ENCODE results near the gene NDUFS1. TPM values are rescaled to one million over a fixed set of nuclear protein-coding genes. Genes with fewer than 3 reads are reported as not detected.
A peak's percentile ranks its signal among the peaks of the same experiment; 100 is the strongest.
"Not testable (repeated sequence)": the region's sequence is repeated elsewhere in the genome, so short reads cannot be mapped to it uniquely, and the experiment has no call there.

Gene NDUFS1
- total RNA-seq, 2 experiments from 2014 or later, result 70.6 to 90.4 TPM

GRCh38 chr2:206127656-206128055 lies 31.6 kb downstream of the NDUFS1 start:
- Mint-ChIP-seq H3K27ac (no peak overlapping the region), H3K4me3 (no peak overlapping the region), H3K27me3 (no peaks in the 10 kb centered on the region), H3K4me1 (no peaks in the 10 kb centered on the region), H3K9me3 (ENCODE audit: low read depth) (no peaks in the 10 kb centered on the region), H3K36me3 (ENCODE audit: low read depth) (peaks cover 25% of the 10 kb centered on the region)
- intact Hi-C loops (cut with DNase I, micrococcal nuclease), result no loop called here
- ChIA-PET POLR2A (no interaction called here), CTCF (interaction anchor here (1.1 kb wide), 1 partner anchor 13 kb away, joined by 3 read pairs; no protein-coding TSS in a partner anchor)
- ATAC-seq (peak; percentile 60), DNase-seq (no peak)

GRCh38 chr2:206125901-206126300 lies 33.3 kb downstream of the NDUFS1 start:
- Mint-ChIP-seq H3K27ac (no peak overlapping the region), H3K27me3 (no peaks in the 10 kb centered on the region), H3K9me3 (ENCODE audit: low read depth) (peaks cover 7% of the 10 kb centered on the region), H3K36me3 (ENCODE audit: low read depth) (peaks cover 40% of the 10 kb centered on the region), H3K4me1 (no peaks in the 10 kb centered on the region), H3K4me3 (no peak overlapping the region)
- intact Hi-C loops (cut with DNase I, micrococcal nuclease), result no loop called here
- DNase-seq, result no peak
- no peak for ATAC-seq
- CTCF ChIA-PET, result interaction anchor here (0.6 kb wide), 1 partner anchor 98 kb away, joined by 3 read pairs; no protein-coding TSS in a partner anchor
- POLR2A ChIA-PET, result no interaction called here

GRCh38 chr2:206122569-206122968 lies 36.7 kb downstream of the NDUFS1 start:
- H3K27ac Mint-ChIP-seq; POLR2A ChIA-PET; H3K4me3 Mint-ChIP-seq; H3K4me1 Mint-ChIP-seq; H3K27me3 Mint-ChIP-seq; DNase-seq; CTCF ChIA-PET; intact Hi-C loops (cut with DNase I, micrococcal nuclease); ATAC-seq: not testable (repeated sequence)
- Mint-ChIP-seq H3K9me3 (ENCODE audit: low read depth) (peaks cover 12% of the 10 kb centered on the region), H3K36me3 (ENCODE audit: low read depth) (peaks cover 44% of the 10 kb centered on the region)

- Mint-ChIP-seq H3K27me3 (no peaks in the 10 kb centered on the region), H3K9me3 (ENCODE audit: low read depth) (peaks cover 8% of the 10 kb centered on the region), H3K36me3 (ENCODE audit: low read depth) (peaks cover 34% of the 10 kb centered on the region), H3K27ac (no peak overlapping the region), H3K4me3 (no peak overlapping the region), H3K4me1 (no peaks in the 10 kb centered on the region)
- intact Hi-C loops (cut with DNase I, micrococcal nuclease), result no loop called here
- DNase-seq, result no peak
- POLR2A ChIA-PET, result no interaction called here
- CTCF ChIA-PET, result no interaction called here
- no peak for ATAC-seq
Measured at GRCh38 chr2:206116278-206116677, 43.0 kb downstream of the NDUFS1 start.

- ATAC-seq, result no peak
- ChIA-PET CTCF (interaction anchor here (1.0 kb wide), 1 partner anchor 13 kb away, joined by 3 read pairs; no protein-coding TSS in a partner anchor), POLR2A (interaction anchor here (0.7 kb wide), 1 partner anchor 321 kb away, joined by 3 read pairs; no protein-coding TSS in a partner anchor)
- peaks cover 23% of the 10 kb centered on the region for H3K36me3 Mint-ChIP-seq (ENCODE audit: low read depth)
- H3K27me3 Mint-ChIP-seq, result no peaks in the 10 kb centered on the region
- intact Hi-C loops (cut with DNase I, micrococcal nuclease), result no loop called here
- peaks cover 2% of the 10 kb centered on the region for H3K9me3 Mint-ChIP-seq (ENCODE audit: low read depth)
- no peak overlapping the region for H3K27ac Mint-ChIP-seq
- no peak overlapping the region for H3K4me3 Mint-ChIP-seq
- DNase-seq, result no peak
- H3K4me1 Mint-ChIP-seq, result no peaks in the 10 kb centered on the region
Measured at GRCh38 chr2:206115026-206115578, 44.1 kb downstream of the NDUFS1 start.

GRCh38 chr2:206112846-206113547 lies 46.2 kb downstream of the NDUFS1 start:
- intact Hi-C loops (cut with DNase I, micrococcal nuclease), result no loop called here
- Mint-ChIP-seq H3K9me3 (ENCODE audit: low read depth) (no peaks in the 10 kb centered on the region), H3K27ac (no peak overlapping the region), H3K4me3 (no peak overlapping the region), H3K36me3 (ENCODE audit: low read depth) (peaks cover 16% of the 10 kb centered on the region), H3K27me3 (no peaks in the 10 kb centered on the region), H3K4me1 (no peaks in the 10 kb centered on the region)
- ChIA-PET POLR2A (no interaction called here), CTCF (interaction anchor here (1.2 kb wide), 1 partner anchor 32 kb away, joined by 3 read pairs; no protein-coding TSS in a partner anchor)
- ATAC-seq, result no peak
- DNase-seq, result no peak

GRCh38 chr2:206112108-206112507 lies 47.1 kb downstream of the NDUFS1 start:
- no peak for ATAC-seq
- intact Hi-C loops (cut with DNase I, micrococcal nuclease), result no loop called here
- Mint-ChIP-seq H3K9me3 (ENCODE audit: low read depth) (no peaks in the 10 kb centered on the region), H3K36me3 (ENCODE audit: low read depth) (peaks cover 15% of the 10 kb centered on the region), H3K4me1 (no peaks in the 10 kb centered on the region), H3K4me3 (no peak overlapping the region), H3K27me3 (no peaks in the 10 kb centered on the region), H3K27ac (no peak overlapping the region)
- DNase-seq, result no peak
- CTCF ChIA-PET, result interaction anchor here (1.3 kb wide), 1 partner anchor 11 kb away, joined by 6 read pairs; no protein-coding TSS in a partner anchor
- POLR2A ChIA-PET, result no interaction called here

- H3K9me3 Mint-ChIP-seq (ENCODE audit: low read depth), result no peaks in the 10 kb centered on the region
- POLR2A ChIA-PET, result interaction anchor here (0.6 kb wide), 1 partner anchor 37 kb away, joined by 3 read pairs; no protein-coding TSS in a partner anchor
- no peak overlapping the region for H3K27ac Mint-ChIP-seq
- no peaks in the 10 kb centered on the region for H3K27me3 Mint-ChIP-seq
- H3K4me1 Mint-ChIP-seq, result no peaks in the 10 kb centered on the region
- no peak for DNase-seq
- CTCF ChIA-PET, result no interaction called here
- no peak for ATAC-seq
- intact Hi-C loops (cut with DNase I, micrococcal nuclease), result no loop called here
- no peak overlapping the region for H3K4me3 Mint-ChIP-seq
- peaks cover 10% of the 10 kb centered on the region for H3K36me3 Mint-ChIP-seq (ENCODE audit: low read depth)
Measured at GRCh38 chr2:206108713-206109112, 50.5 kb downstream of the NDUFS1 start.

- POLR2A ChIA-PET, result no interaction called here
- CTCF ChIA-PET, result no interaction called here
- H3K36me3 Mint-ChIP-seq (ENCODE audit: low read depth), result no peaks in the 10 kb centered on the region
- H3K4me1 Mint-ChIP-seq, result no peaks in the 10 kb centered on the region
- H3K27ac Mint-ChIP-seq, result no peak overlapping the region
- intact Hi-C loops (cut with DNase I, micrococcal nuclease), result no loop called here
- no peak for ATAC-seq
- H3K27me3 Mint-ChIP-seq, result no peaks in the 10 kb centered on the region
- DNase-seq, result no peak
- no peak overlapping the region for H3K4me3 Mint-ChIP-seq
- H3K9me3 Mint-ChIP-seq (ENCODE audit: low read depth), result no peaks in the 10 kb centered on the region
Measured at GRCh38 chr2:206105541-206105940, 53.7 kb downstream of the NDUFS1 start.

GRCh38 chr2:206105038-206105437 lies 54.2 kb downstream of the NDUFS1 start:
- DNase-seq, result no peak
- H3K4me3 Mint-ChIP-seq, result no peak overlapping the region
- ChIA-PET POLR2A (no interaction called here), CTCF (no interaction called here)
- ATAC-seq, result peak; percentile 42
- H3K27ac Mint-ChIP-seq, result no peak overlapping the region
- no peaks in the 10 kb centered on the region for H3K27me3 Mint-ChIP-seq
- H3K36me3 Mint-ChIP-seq (ENCODE audit: low read depth), result no peaks in the 10 kb centered on the region
- H3K9me3 Mint-ChIP-seq (ENCODE audit: low read depth), result no peaks in the 10 kb centered on the region
- H3K4me1 Mint-ChIP-seq, result no peaks in the 10 kb centered on the region
- intact Hi-C loops (cut with DNase I, micrococcal nuclease), result no loop called here

- ATAC-seq, result not testable (repeated sequence)
- CTCF ChIA-PET, result interaction anchor here (0.8 to 1.6 kb wide), 2 partner anchors 11 to 115 kb away, joined by 3 to 4 read pairs; no protein-coding TSS in a partner anchor
Measured at GRCh38 chr2:206098872-206099271, 60.4 kb downstream of the NDUFS1 start.

GRCh38 chr2:206098471-206098870 lies 60.8 kb downstream of the NDUFS1 start:
- Mint-ChIP-seq H3K36me3 (ENCODE audit: low read depth) (no peaks in the 10 kb centered on the region), H3K4me3 (no peak overlapping the region), H3K27ac (no peak overlapping the region), H3K9me3 (ENCODE audit: low read depth) (no peaks in the 10 kb centered on the region), H3K27me3 (no peaks in the 10 kb centered on the region), H3K4me1 (no peaks in the 10 kb centered on the region)
- CTCF ChIA-PET, result interaction anchor here (1.6 kb wide), 1 partner anchor 11 kb away, joined by 4 read pairs; no protein-coding TSS in a partner anchor
- ATAC-seq, result no peak
- POLR2A ChIA-PET, result interaction anchor here (0.7 kb wide), 1 partner anchor 65 kb away, joined by 3 read pairs; no protein-coding TSS in a partner anchor
- intact Hi-C loops (cut with DNase I, micrococcal nuclease), result no loop called here
- no peak for DNase-seq

More at GRCh38 chr2:206098872-206099271, 60.4 kb downstream of the NDUFS1 start:
- H3K9me3 Mint-ChIP-seq (ENCODE audit: low read depth); H3K27me3 Mint-ChIP-seq; POLR2A ChIA-PET; H3K36me3 Mint-ChIP-seq (ENCODE audit: low read depth); intact Hi-C loops (cut with DNase I, micrococcal nuclease); H3K4me3 Mint-ChIP-seq; DNase-seq; H3K27ac Mint-ChIP-seq; H3K4me1 Mint-ChIP-seq: not testable (repeated sequence)

Data from activated CD4-positive, alpha-beta T cell treated with anti-CD3 and anti-CD28 coated beads for 36 hours (primary cell).